NB4 (cell line): Measurements from ENCODE around the gene TMEM89.

ENCODE experiments used
- CTCF ChIP-seq: IDR thresholded peaks from one replicate; pipeline ENCODE4 v1.5.1; 2012; ENCODE audit warnings: low read depth, low read length
- POLR2A ChIP-seq: IDR thresholded peaks from 2 replicates; pipeline ENCODE4 v1.6.1; 2011; ENCODE audit warnings: mild to moderate bottlenecking; ENCODE audit not compliant: insufficient read length; ENCODE audit errors: extremely low read depth
- TF ChIP-seq, protein P1 (sequence below): IDR thresholded peaks from 2 replicates; pipeline ENCODE4 v1.6.1; 2011; ENCODE audit warnings: low read depth, low read length

GRCh38 chr3:48633743-48634142 lies 12.2 kb upstream of the TMEM89 start:
- TF ChIP-seq, protein P1, sequence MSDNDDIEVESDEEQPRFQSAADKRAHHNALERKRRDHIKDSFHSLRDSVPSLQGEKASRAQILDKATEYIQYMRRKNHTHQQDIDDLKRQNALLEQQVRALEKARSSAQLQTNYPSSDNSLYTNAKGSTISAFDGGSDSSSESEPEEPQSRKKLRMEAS, result no peak
- no peak for TF ChIP-seq CTCF
- no peak for TF ChIP-seq POLR2A
